Measurements from ENCODE around the gene WBP4. TPM values are rescaled to one million over a fixed set of nuclear protein-coding genes. Genes with fewer than 3 reads are reported as not detected.
"Not testable (repeated sequence)": the region's sequence is repeated elsewhere in the genome, so short reads cannot be mapped to it uniquely, and the experiment has no call there.

The WBP4 gene
- total and polyA plus RNA-seq, 7 experiments from 2014 or later, result 2.8 to 9.8 (median 6.6) TPM

DNA sequence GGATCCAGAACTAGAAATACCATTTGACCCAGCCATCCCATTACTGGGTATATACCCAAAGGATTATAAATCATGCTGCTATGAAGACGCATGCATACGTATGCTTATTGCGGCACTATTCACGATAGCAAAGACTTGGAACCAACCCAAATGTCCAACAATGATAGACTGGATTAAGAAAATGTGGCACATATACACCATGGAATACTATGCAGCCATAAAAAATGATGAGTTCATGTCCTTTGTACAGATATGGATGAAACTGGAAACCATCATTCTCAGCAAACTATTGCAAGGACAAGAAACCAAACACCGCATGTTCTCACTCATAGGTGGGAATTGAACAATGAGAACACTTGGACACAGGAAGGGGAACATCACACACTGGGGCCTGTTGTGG, 24.8 kb upstream of the WBP4 start:
- H3K4me1 Mint-ChIP-seq, result peaks cover 5 to 38% (median 25%) of the 10 kb centered on the region in 7 donors
- H3K36me3 Mint-ChIP-seq; H3K27me3 Mint-ChIP-seq; H3K36me3 ChIP-seq (ENCODE audit: control insufficient read depth in 2 of 3, insufficient read depth in 3 of 3, low read length in 3 of 3); H3K9me3 Mint-ChIP-seq; H3K27ac ChIP-seq (ENCODE audit: low read depth, low read length); H3K27ac Mint-ChIP-seq; ATAC-seq; DNase-seq; intact Hi-C loops (cut with micrococcal nuclease); H3K4me3 Mint-ChIP-seq; H3K9me3 ChIP-seq (ENCODE audit: control insufficient read depth in 2 of 3, low read length in 3 of 3); H3K4me3 ChIP-seq (ENCODE audit: low read length); H3K4me1 ChIP-seq (ENCODE audit: control insufficient read depth in 2 of 2, insufficient read depth in 2 of 2, low read length in 2 of 2); POLR2A ChIA-PET; H3K27me3 ChIP-seq (ENCODE audit: control insufficient read depth in 2 of 2, insufficient read depth in 2 of 2, low read length in 2 of 2); CTCF ChIA-PET: not testable (repeated sequence)

DNA sequence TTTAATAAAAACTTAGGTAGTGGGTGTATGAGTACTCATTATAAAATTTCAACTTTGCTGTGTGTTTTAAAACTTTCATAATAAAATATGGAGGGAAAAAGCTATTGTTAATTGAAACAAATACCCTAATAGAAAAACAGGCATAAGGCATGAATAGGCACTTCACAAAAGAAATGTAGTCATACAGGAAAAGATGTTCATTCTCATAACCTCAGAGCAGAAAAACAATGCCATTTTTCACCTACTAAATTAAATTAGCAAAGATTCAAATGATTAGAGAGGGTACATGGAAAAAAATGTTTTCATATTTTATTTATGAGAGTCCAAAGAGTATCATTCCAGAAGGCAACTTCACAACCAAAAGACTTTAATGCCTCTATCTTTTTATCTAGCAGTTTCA, 21.6 kb upstream of the WBP4 start:
- no peaks in the 10 kb centered on the region for H3K4me1 ChIP-seq (ENCODE audit: control insufficient read depth in 2 of 2, insufficient read depth in 2 of 2, low read length in 2 of 2)
- no peak overlapping the region for H3K4me3 ChIP-seq (ENCODE audit: low read length)
- Mint-ChIP-seq H3K36me3 (peaks cover 0 to 16% (median 0%) of the 10 kb centered on the region in 5 donors), H3K4me1 (peaks cover 2 to 35% (median 19%) of the 10 kb centered on the region in 7 donors), H3K9me3 (peaks cover 0 to 4% (median 0%) of the 10 kb centered on the region in 11 donors), H3K27ac (peak overlapping the region in 2 of 9 donors; percentile 16 to 52), H3K27me3 (no peaks in the 10 kb centered on the region), H3K4me3 (no peak overlapping the region)
- no peak overlapping the region for H3K27ac ChIP-seq (ENCODE audit: low read depth, low read length)
- DNase-seq (no peak), ATAC-seq (no peak)
- H3K9me3 ChIP-seq (ENCODE audit: control insufficient read depth in 2 of 3, low read length in 3 of 3), result no peaks in the 10 kb centered on the region
- no peaks in the 10 kb centered on the region for H3K36me3 ChIP-seq (ENCODE audit: control insufficient read depth in 2 of 3, insufficient read depth in 3 of 3, low read length in 3 of 3)
- ChIA-PET CTCF (no interaction called here), POLR2A (no interaction called here)
- intact Hi-C loops (cut with micrococcal nuclease), result no loop called here
- H3K27me3 ChIP-seq (ENCODE audit: control insufficient read depth in 2 of 2, insufficient read depth in 2 of 2, low read length in 2 of 2), result no peaks in the 10 kb centered on the region

DNA sequence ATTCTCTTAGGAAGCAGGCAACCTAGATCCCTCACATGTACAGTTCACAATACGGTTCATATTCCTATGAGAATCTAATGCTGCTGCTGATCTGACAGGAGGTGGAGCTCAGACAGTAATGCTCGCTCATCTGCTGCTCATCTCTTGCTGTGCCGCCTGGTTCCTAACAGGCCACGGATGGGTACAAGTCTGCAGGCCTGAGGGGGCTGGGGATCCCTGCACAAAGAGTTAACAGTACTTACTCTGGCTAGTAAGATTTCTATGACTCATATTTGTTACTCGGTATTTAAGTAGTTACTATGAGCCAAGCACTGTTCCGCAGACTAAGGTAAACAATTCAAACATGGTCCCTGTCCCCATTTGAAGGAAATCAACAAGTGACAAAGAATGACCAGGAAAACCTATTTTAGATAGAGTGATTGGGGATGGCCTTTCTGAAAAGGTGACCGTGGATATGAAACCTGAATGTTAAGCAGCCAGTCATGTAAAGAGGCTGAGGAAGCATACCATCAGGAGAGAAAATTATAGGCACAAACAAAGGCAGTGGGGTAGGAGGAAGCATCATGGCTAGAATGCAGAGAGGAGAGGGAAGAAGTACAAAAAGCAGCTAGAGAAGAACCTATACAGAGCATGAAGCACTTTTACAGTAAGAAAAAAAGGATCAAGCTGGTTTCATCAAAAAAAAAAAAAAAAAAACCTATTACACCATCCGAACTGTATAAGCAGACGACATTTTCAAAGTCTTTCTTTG, 20.6 kb upstream of the WBP4 start:
- no peak for ATAC-seq
- Mint-ChIP-seq H3K4me1 (peaks cover 0 to 28% (median 15%) of the 10 kb centered on the region in 7 donors), H3K4me3 (no peak overlapping the region), H3K9me3 (peaks cover 0 to 10% (median 2%) of the 10 kb centered on the region in 11 donors), H3K27ac (peak overlapping the region in 7 of 9 donors; percentile 6 to 64 (median 44)), H3K36me3 (peaks cover 0 to 20% (median 0%) of the 10 kb centered on the region in 5 donors), H3K27me3 (no peaks in the 10 kb centered on the region)
- ChIA-PET CTCF (interaction anchor here (2.2 kb wide), 1 partner anchor 14 kb away, joined by 13 read pairs; no protein-coding TSS in a partner anchor), POLR2A (interaction anchor here (0.6 to 0.9 kb wide), 2 partner anchors 118 to 457 kb away, joined by 3 to 5 read pairs; no protein-coding TSS in a partner anchor)
- H3K4me1 ChIP-seq (ENCODE audit: control insufficient read depth in 2 of 2, insufficient read depth in 2 of 2, low read length in 2 of 2), result no peaks in the 10 kb centered on the region
- no peaks in the 10 kb centered on the region for H3K27me3 ChIP-seq (ENCODE audit: control insufficient read depth in 2 of 2, insufficient read depth in 2 of 2, low read length in 2 of 2)
- no peak for DNase-seq
- H3K27ac ChIP-seq (ENCODE audit: low read depth, low read length), result no peak overlapping the region
- no peaks in the 10 kb centered on the region for H3K36me3 ChIP-seq (ENCODE audit: control insufficient read depth in 2 of 3, insufficient read depth in 3 of 3, low read length in 3 of 3)
- intact Hi-C loops (cut with micrococcal nuclease), result no loop called here
- no peak overlapping the region for H3K4me3 ChIP-seq (ENCODE audit: low read length)
- no peaks in the 10 kb centered on the region for H3K9me3 ChIP-seq (ENCODE audit: control insufficient read depth in 2 of 3, low read length in 3 of 3)

GRCh38 chr13:41042419-41042818, 18.9 kb upstream of the WBP4 start:
- Mint-ChIP-seq H3K36me3 (peaks cover 0 to 24% (median 0%) of the 10 kb centered on the region in 5 donors), H3K9me3 (peaks cover 0 to 15% (median 3%) of the 10 kb centered on the region in 11 donors), H3K4me1 (peaks cover 0 to 28% (median 15%) of the 10 kb centered on the region in 7 donors)
- intact Hi-C loops (cut with micrococcal nuclease); CTCF ChIA-PET; ATAC-seq; H3K27ac Mint-ChIP-seq; POLR2A ChIA-PET; H3K27ac ChIP-seq (ENCODE audit: low read depth, low read length); H3K36me3 ChIP-seq (ENCODE audit: control insufficient read depth in 2 of 3, insufficient read depth in 3 of 3, low read length in 3 of 3); H3K27me3 Mint-ChIP-seq; H3K27me3 ChIP-seq (ENCODE audit: control insufficient read depth in 2 of 2, insufficient read depth in 2 of 2, low read length in 2 of 2); DNase-seq; H3K4me3 ChIP-seq (ENCODE audit: low read length); H3K9me3 ChIP-seq (ENCODE audit: control insufficient read depth in 2 of 3, low read length in 3 of 3); H3K4me3 Mint-ChIP-seq; H3K4me1 ChIP-seq (ENCODE audit: control insufficient read depth in 2 of 2, insufficient read depth in 2 of 2, low read length in 2 of 2): not testable (repeated sequence)

- Histone ChIP-seq H3K27ac (ENCODE audit: low read depth, low read length) (no peak overlapping the region), H3K4me3 (ENCODE audit: low read length) (no peak overlapping the region), H3K36me3 (ENCODE audit: control insufficient read depth in 2 of 3, insufficient read depth in 3 of 3, low read length in 3 of 3) (no peaks in the 10 kb centered on the region), H3K4me1 (ENCODE audit: control insufficient read depth in 2 of 2, insufficient read depth in 2 of 2, low read length in 2 of 2) (no peaks in the 10 kb centered on the region), H3K9me3 (ENCODE audit: control insufficient read depth in 2 of 3, low read length in 3 of 3) (no peaks in the 10 kb centered on the region), H3K27me3 (ENCODE audit: control insufficient read depth in 2 of 2, insufficient read depth in 2 of 2, low read length in 2 of 2) (no peaks in the 10 kb centered on the region)
- peaks cover 15 to 21% (median 20%) of the 10 kb centered on the region in 7 donors for H3K4me1 Mint-ChIP-seq
- peak overlapping the region in 4 of 9 donors; percentile 5 to 49 (median 24) for H3K27ac Mint-ChIP-seq
- peaks cover 0 to 18% (median 4%) of the 10 kb centered on the region in 11 donors for H3K9me3 Mint-ChIP-seq
- CTCF ChIA-PET, result interaction anchor here (1.3 kb wide), 1 partner anchor 12 kb away, joined by 4 read pairs; no protein-coding TSS in a partner anchor
- POLR2A ChIA-PET, result interaction anchor here (1.0 kb wide), 1 partner anchor 25 kb away, joined by 3 read pairs; no protein-coding TSS in a partner anchor
- H3K4me3 Mint-ChIP-seq, result no peak overlapping the region
- intact Hi-C loops (cut with micrococcal nuclease), result no loop called here
- peaks cover 5 to 36% (median 13%) of the 10 kb centered on the region in 5 donors for H3K36me3 Mint-ChIP-seq
- no peak for ATAC-seq
- H3K27me3 Mint-ChIP-seq, result no peaks in the 10 kb centered on the region
- DNase-seq, result no peak
These were observed 12.7 kb upstream of the WBP4 start for GRCh38 chr13:41048640-41049039.

GRCh38 chr13:41049480-41050440, 11.5 kb upstream of the WBP4 start:
- intact Hi-C loops (cut with micrococcal nuclease), result no loop called here

More at GRCh38 chr13:41049480-41050440, 11.5 kb upstream of the WBP4 start:
- Mint-ChIP-seq H3K9me3 (peaks cover 0 to 18% (median 3%) of the 10 kb centered on the region in 11 donors), H3K27me3 (no peaks in the 10 kb centered on the region), H3K27ac (peak overlapping the region in 2 of 9 donors; percentile 5 to 33), H3K36me3 (peaks cover 5 to 34% (median 13%) of the 10 kb centered on the region in 5 donors), H3K4me1 (peaks cover 20 to 32% (median 25%) of the 10 kb centered on the region in 7 donors), H3K4me3 (no peak overlapping the region)
- Histone ChIP-seq H3K36me3 (ENCODE audit: control insufficient read depth in 2 of 3, insufficient read depth in 3 of 3, low read length in 3 of 3) (no peaks in the 10 kb centered on the region), H3K27me3 (ENCODE audit: control insufficient read depth in 2 of 2, insufficient read depth in 2 of 2, low read length in 2 of 2) (no peaks in the 10 kb centered on the region), H3K27ac (ENCODE audit: low read depth, low read length) (no peak overlapping the region), H3K4me3 (ENCODE audit: low read length) (no peak overlapping the region), H3K4me1 (ENCODE audit: control insufficient read depth in 2 of 2, insufficient read depth in 2 of 2, low read length in 2 of 2) (peaks cover 0 to 8% of the 10 kb centered on the region in 2 donors), H3K9me3 (ENCODE audit: control insufficient read depth in 2 of 3, low read length in 3 of 3) (no peaks in the 10 kb centered on the region)
- ChIA-PET POLR2A (interaction anchor here (0.7 kb wide), 1 partner anchor 78 kb away, joined by 3 read pairs; no protein-coding TSS in a partner anchor), CTCF (no interaction called here)
- peak; percentile 74 for ATAC-seq
- DNase-seq, result no peak

Measured in naive thymus-derived CD4-positive, alpha-beta T cell (primary cell).